ENCODE measurements around the gene CTBP2. TPM values are rescaled to one million over a fixed set of nuclear protein-coding genes. Genes with fewer than 3 reads are reported as not detected.
"Not testable (repeated sequence)": the region's sequence is repeated elsewhere in the genome, so short reads cannot be mapped to it uniquely, and the experiment has no call there.

Gene CTBP2
- total RNA-seq, 6 experiments from 2014 or later, result 3.2 to 8.2 (median 5.4) TPM

DNA sequence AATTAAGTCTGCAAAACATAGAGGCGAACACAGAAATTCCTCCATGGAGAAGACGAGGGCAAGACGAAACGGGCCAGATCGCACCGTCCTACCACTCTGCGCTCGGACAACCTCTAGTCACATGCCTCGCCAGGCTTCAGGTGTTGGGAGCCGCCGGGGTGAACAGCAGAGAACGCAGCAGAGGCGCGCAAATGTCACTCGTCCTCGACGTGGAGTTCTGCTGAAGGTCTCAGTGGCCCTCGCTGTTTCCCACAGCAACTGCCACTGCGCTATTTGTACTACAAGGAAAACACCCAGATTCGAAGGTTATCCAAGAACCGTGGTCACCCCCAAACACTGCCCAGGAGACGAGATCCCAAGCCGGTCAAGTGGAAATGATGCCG, 9.2 kb downstream of the CTBP2 start:
- Histone ChIP-seq H3K4me3 (no peak overlapping the region), H3K36me3 (no peaks in the 10 kb centered on the region), H3K4me1 (no peaks in the 10 kb centered on the region), H3K9me3 (no peaks in the 10 kb centered on the region), H3K27ac (no peak overlapping the region), H3K27me3 (peaks cover 0 to 24% of the 10 kb centered on the region in 2 donors)
- TF ChIP-seq, protein P1, sequence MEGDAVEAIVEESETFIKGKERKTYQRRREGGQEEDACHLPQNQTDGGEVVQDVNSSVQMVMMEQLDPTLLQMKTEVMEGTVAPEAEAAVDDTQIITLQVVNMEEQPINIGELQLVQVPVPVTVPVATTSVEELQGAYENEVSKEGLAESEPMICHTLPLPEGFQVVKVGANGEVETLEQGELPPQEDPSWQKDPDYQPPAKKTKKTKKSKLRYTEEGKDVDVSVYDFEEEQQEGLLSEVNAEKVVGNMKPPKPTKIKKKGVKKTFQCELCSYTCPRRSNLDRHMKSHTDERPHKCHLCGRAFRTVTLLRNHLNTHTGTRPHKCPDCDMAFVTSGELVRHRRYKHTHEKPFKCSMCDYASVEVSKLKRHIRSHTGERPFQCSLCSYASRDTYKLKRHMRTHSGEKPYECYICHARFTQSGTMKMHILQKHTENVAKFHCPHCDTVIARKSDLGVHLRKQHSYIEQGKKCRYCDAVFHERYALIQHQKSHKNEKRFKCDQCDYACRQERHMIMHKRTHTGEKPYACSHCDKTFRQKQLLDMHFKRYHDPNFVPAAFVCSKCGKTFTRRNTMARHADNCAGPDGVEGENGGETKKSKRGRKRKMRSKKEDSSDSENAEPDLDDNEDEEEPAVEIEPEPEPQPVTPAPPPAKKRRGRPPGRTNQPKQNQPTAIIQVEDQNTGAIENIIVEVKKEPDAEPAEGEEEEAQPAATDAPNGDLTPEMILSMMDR (IDR thresholded peaks at IDR 0.05), result no peak
- no peak for TF ChIP-seq POLR2A (IDR thresholded peaks at IDR 0.05)
- 85% methylated on average over 15 of the region's 24 CpGs for WGBS (ENCODE audit: insufficient coverage, low coverage, low lambda C conversion rate, missing lambda C conversion rate)
- ATAC-seq (no peak), DNase-seq (no peak)
- intact Hi-C loops (cut with DNase I), result no loop called here

DNA sequence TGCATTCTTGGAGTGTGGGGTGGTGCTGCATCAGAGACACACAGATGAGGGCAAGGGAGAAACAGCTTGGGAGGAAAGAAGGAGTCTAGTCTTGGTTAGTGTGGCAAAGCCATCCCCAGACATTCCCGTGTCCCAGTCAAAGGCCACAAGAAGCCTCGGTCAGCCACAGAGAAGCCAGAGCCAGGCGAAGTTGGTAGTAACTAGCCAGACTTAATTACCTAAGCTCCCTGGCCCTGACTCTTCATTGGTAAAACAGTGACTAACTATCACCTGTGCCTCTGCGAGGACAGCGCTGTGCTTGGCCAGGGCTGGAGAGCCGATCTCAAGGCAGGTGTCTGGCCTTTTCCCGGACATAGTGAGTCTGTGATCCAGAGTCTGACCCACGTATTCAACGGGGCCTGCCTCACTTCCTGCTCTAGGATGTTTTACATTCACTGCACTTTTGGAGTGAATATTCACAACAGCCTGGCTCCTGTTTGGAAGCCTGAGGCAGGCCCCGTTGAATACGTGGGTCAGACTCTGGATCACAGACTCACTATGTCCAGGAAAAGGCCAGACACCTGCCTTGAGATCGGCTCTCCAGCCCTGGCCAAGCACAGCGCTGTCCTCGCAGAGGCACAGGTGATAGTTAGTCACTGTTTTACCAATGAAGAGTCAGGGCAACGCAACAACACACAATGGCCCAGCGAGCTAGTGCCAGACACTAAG, 9.8 kb downstream of the CTBP2 start:
- H3K9me3 ChIP-seq; H3K4me3 ChIP-seq; ATAC-seq; DNase-seq; intact Hi-C loops (cut with DNase I); H3K36me3 ChIP-seq; H3K4me1 ChIP-seq; H3K27ac ChIP-seq: not testable (repeated sequence)
- H3K27me3 ChIP-seq, result peaks cover 0 to 19% of the 10 kb centered on the region in 2 donors
- WGBS (ENCODE audit: insufficient coverage, low coverage, low lambda C conversion rate, missing lambda C conversion rate), result 67% methylated on average over 8 of the region's 16 CpGs

DNA sequence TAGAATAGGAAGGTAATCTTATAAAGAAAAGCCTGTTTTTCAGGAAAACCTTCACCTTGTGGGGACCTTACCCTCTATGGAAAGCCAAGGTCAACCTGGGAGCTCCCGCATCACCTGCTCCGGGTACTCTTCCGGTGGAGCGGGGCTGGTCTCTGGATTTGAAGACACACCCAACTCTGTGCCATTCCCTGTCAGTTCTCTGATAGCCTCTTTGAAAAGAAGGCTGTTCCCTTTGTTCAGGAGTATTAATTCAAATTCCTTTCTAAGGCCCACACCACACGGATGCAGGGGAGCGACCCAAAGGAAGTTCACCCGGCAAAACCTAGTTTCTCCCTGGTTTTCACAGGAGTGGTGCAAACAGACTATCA, 10.7 kb downstream of the CTBP2 start:
- no peak for DNase-seq
- no peak overlapping the region for H3K27ac ChIP-seq
- TF ChIP-seq, protein P1 (IDR thresholded peaks at IDR 0.05), result no peak
- TF ChIP-seq POLR2A (IDR thresholded peaks at IDR 0.05), result no peak
- H3K4me3 ChIP-seq, result no peak overlapping the region
- intact Hi-C loops (cut with DNase I), result no loop called here
- H3K36me3 ChIP-seq, result no peaks in the 10 kb centered on the region
- no peaks in the 10 kb centered on the region for H3K9me3 ChIP-seq
- peaks cover 0 to 13% of the 10 kb centered on the region in 2 donors for H3K27me3 ChIP-seq
- H3K4me1 ChIP-seq, result no peaks in the 10 kb centered on the region
- 72% methylated on average over 5 of the region's 7 CpGs for WGBS (ENCODE audit: insufficient coverage, low coverage, low lambda C conversion rate, missing lambda C conversion rate)
- no peak for ATAC-seq

DNA sequence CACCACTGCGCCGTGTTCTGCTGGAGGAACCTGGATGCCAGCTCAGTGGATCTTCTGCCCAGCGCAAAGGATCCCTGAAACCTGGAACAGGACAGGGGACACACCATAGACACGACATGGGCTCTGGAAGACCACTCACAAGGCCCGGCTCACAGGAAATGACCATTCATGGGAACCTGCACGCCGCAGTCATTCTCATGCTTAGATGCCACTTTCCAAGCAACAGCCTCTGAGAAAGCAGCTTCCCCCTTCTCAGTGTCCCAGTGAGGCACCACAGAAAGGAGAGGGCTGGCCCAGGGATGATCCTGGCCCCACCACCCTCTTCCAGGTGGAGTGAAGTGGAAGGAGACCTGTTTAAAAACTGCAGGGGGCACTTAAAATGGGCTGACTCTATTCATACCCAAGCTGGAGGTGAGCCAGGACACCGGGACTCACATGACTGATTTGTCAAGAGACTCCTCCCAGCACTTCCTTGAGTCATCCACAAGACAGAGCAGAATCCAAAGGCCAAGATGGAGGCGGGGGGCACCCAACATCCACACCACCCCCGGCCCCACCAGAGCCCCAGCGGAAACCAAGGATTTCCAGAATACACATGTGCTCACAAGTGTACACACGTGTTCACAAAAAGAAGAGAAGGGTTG, 11.2 kb downstream of the CTBP2 start:
- H3K36me3 ChIP-seq, result no peaks in the 10 kb centered on the region
- TF ChIP-seq POLR2A (IDR thresholded peaks at IDR 0.05), result no peak
- H3K27ac ChIP-seq, result no peak overlapping the region
- no peak overlapping the region for H3K4me3 ChIP-seq
- intact Hi-C loops (cut with DNase I), result no loop called here
- ATAC-seq, result peak in 3 of 4 donors; percentile 25 to 47 (median 26)
- WGBS (ENCODE audit: insufficient coverage, low coverage, low lambda C conversion rate, missing lambda C conversion rate), result 58% methylated on average over 7 of the region's 12 CpGs
- no peaks in the 10 kb centered on the region for H3K9me3 ChIP-seq
- no peaks in the 10 kb centered on the region for H3K4me1 ChIP-seq
- peak in 1 of 3 donors; percentile 48 for DNase-seq
- peaks cover 0 to 9% of the 10 kb centered on the region in 2 donors for H3K27me3 ChIP-seq

DNA sequence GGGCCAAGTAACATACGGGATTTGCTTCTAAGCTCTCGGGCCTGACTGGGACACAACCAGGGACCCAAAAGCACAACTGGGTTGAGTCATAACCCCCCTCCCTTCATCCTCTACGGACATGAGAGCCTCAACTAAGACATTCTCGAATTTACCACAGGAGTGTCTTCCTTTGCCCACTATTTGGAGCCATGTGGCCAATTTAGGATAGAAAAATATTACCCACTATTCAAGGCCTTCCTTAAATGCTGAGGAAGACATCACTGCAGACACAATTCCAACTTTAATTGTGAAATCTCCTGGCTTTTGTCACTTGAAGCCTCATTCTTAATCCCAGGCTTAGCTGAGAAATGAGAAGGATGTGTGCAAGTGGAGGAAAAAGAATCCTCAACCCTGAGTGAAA, 11.8 kb downstream of the CTBP2 start:
- TF ChIP-seq POLR2A (IDR thresholded peaks at IDR 0.05), result no peak
- Histone ChIP-seq H3K36me3 (no peaks in the 10 kb centered on the region), H3K9me3 (no peaks in the 10 kb centered on the region), H3K27me3 (peaks cover 0 to 9% of the 10 kb centered on the region in 2 donors), H3K4me3 (no peak overlapping the region), H3K27ac (no peak overlapping the region), H3K4me1 (no peaks in the 10 kb centered on the region)
- ATAC-seq (no peak), DNase-seq (no peak)
- 42% methylated on average over 4 of the region's 4 CpGs for WGBS (ENCODE audit: insufficient coverage, low coverage, low lambda C conversion rate, missing lambda C conversion rate)
- intact Hi-C loops (cut with DNase I), result no loop called here

DNA sequence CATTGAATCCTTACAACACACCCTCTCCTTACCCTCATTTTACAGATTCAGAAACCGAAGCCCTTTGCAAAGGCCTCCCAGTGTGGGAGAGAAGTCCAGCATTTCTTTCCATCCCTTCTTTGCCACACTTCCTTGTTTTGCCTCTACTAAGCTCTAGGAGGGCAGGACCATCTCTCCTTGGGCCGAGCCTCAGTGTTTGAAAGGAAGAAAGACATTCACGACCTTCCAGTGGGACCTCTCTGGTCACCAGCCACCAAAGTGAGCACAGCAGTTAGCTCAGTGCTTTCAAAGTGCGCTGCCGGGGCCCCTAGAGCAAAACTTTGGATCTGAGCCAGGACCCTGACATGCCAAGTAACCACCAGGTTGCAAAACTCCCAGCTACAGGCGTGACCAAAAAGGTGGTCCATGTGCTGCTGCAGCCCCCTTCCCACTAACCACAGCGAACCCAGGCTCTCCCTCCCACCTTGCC, 12.4 kb downstream of the CTBP2 start:
- no peak overlapping the region for H3K4me3 ChIP-seq
- H3K4me1 ChIP-seq, result no peaks in the 10 kb centered on the region
- H3K27ac ChIP-seq, result peak overlapping the region in 1 of 3 donors; percentile 33
- no peaks in the 10 kb centered on the region for H3K36me3 ChIP-seq
- DNase-seq (no peak), ATAC-seq (no peak)
- TF ChIP-seq POLR2A (IDR thresholded peaks at IDR 0.05), result no peak
- TF ChIP-seq, protein P1 (IDR thresholded peaks at IDR 0.05), result no peak
- intact Hi-C loops (cut with DNase I), result no loop called here
- 34% methylated on average over 6 of the region's 7 CpGs for WGBS (ENCODE audit: insufficient coverage, low coverage, low lambda C conversion rate, missing lambda C conversion rate)
- H3K9me3 ChIP-seq, result no peaks in the 10 kb centered on the region
- H3K27me3 ChIP-seq, result peaks cover 0 to 9% of the 10 kb centered on the region in 2 donors

Data from right lobe of liver (tissue), 6 donors.